GM13976 (cell line): Measurements from ENCODE around the gene PRKCA.
"Not testable (repeated sequence)": the region's sequence is repeated elsewhere in the genome, so short reads cannot be mapped to it uniquely, and the experiment has no call there.

Experiments used
- DNase-seq: peaks from one replicate; pipeline ENCODE4 v3.0.0; 2012; ENCODE audit warnings: low spot score
- in situ Hi-C: fragments of 300-500 bp; cut with MboI; formaldehyde crosslinking; loops from one replicate; pipeline ENCODE4 v1.12.0; 2022; ENCODE audit warnings: low sequenced_read_pairs, mixed read lengths, inconsistent platforms; ENCODE audit not compliant: unreplicated experiment
- TF ChIP-seq, protein P1 (sequence below): IDR thresholded peaks from 2 replicates; pipeline ENCODE4 v1.5.1; 2012; ENCODE audit warnings: borderline replicate concordance, mild to moderate bottlenecking; ENCODE audit not compliant: insufficient read depth; ENCODE audit errors: extremely low read depth, missing control alignments, control extremely low read depth

PRKCA gene

DNA sequence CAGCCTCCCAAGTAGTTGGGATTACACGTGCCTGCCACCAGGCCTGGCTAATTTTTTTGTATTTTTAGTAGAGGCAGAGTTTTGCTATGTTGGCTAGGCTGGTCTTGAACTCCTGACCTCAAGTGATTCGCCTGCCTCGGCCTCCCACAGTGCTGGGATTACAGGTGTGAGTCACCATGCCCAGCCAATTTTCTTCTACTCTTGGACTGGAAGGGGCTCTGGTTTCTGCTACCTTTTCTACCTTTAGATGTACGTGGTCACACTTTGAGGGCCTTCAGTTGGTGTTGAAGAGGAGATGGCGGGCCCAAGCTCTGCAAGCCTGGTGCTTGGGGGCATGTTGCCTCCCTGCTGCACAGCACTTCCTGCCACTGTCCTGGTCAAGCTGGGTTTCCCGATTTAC is 173.6 kb downstream of the PRKCA start:
- TF ChIP-seq, protein P1, sequence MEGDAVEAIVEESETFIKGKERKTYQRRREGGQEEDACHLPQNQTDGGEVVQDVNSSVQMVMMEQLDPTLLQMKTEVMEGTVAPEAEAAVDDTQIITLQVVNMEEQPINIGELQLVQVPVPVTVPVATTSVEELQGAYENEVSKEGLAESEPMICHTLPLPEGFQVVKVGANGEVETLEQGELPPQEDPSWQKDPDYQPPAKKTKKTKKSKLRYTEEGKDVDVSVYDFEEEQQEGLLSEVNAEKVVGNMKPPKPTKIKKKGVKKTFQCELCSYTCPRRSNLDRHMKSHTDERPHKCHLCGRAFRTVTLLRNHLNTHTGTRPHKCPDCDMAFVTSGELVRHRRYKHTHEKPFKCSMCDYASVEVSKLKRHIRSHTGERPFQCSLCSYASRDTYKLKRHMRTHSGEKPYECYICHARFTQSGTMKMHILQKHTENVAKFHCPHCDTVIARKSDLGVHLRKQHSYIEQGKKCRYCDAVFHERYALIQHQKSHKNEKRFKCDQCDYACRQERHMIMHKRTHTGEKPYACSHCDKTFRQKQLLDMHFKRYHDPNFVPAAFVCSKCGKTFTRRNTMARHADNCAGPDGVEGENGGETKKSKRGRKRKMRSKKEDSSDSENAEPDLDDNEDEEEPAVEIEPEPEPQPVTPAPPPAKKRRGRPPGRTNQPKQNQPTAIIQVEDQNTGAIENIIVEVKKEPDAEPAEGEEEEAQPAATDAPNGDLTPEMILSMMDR, result no peak
- in situ Hi-C loops, result no loop called here
- DNase-seq, result no peak

DNA sequence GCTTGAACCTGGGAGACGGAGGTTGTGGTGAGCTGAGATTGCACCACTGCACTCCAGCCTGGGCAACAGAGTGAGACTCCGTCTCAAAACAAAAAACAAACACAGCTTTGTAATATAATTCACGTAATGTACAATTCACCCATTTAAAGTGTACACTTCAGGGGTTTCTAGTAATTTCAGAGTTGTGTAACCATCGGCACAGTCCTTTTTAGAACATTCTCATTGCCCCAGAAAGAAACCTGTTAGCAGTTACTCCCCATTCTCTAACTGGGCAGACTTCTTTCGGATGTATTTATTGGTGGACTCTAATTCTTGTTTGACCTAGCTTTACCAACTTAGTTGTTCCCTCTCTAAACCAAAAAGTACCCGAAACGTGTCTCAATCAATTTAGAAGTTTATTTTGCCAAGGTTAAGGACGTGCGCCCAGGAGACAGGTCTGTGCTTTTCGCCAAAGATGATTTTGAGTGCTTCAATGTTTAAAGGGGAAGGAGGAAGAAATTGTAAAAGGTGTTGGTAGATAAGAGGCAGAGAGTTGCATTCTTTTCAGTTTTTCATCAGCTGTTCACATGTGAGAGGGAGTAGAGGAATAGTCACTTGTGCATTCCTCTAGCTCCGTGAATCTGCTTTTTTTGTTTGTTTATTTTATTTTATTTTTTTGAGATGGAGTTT is 175.3 kb downstream of the PRKCA start:
- TF ChIP-seq, protein P1, result no peak
- in situ Hi-C loops, result no loop called here
- no peak for DNase-seq

DNA sequence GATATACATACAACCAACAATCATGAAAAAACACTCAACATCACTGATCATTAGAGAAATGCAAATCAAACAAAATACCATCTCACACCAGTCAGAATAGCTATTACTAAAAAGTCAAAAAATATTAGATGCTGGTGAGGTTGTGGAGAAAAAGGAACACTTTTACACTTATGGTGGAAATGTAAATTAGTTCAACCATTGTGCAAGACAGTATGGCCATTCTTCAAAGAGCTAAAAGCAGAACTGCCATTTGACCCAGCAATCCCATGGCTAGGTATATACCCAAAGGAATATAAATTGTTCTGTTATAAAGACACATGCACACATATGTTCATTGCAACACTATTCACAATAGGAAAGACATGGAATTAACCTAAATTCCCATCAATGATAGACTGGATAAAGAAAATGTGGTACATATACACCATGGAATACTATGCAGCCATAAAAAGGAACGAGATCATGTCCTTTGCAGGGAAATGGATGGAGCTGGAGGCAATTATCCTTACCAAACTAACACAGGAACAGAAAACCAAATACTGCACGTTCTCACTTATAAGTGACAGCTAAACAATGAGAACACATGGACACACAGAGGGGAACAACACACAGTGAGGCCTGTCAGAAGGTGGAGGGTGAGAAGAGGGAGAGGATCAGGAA is 176.9 kb downstream of the PRKCA start:
- in situ Hi-C loops, DNase-seq: not testable (repeated sequence)

DNA sequence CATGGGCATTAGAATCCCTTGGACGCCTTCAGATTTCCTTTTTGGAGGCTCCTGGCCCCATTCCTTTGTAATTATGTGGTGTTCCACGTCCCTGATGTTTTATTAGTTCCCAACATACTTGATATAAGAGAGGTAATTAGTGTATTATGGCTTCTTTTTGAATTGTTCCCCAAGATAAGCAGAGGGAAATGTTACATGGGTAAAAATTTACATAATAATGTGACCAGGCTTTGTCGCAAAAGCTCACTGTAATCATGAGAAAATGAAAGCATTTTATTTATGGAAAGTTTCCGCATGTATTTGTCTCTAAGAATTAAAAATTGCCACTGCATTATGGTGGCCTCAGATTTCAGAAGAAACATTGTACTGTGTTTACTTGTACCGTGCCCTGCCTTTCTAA is 177.8 kb downstream of the PRKCA start:
- TF ChIP-seq, protein P1, result no peak
- in situ Hi-C loops, result no loop called here
- no peak for DNase-seq

DNA sequence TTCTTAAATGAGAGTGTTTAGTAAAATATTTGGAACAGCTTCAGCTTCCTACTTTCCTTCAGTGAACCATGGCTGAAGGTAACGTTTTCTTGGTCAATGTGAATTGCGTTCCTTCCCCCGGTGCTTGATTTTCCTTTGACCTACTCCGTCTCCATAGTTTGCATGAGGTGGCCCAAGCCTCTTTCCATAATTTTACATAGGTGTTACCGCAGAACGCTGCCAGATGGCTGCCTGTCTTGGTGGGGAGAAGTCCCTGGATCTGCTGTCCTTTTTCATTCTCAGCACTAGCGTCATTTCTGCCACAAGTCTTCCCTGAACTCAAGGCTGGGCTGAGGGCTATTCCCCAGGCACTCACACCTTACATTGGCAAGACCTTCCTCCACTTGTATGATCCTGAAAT is 178.4 kb downstream of the PRKCA start:
- in situ Hi-C loops, result no loop called here
- DNase-seq, result no peak
- TF ChIP-seq, protein P1, result no peak

DNA sequence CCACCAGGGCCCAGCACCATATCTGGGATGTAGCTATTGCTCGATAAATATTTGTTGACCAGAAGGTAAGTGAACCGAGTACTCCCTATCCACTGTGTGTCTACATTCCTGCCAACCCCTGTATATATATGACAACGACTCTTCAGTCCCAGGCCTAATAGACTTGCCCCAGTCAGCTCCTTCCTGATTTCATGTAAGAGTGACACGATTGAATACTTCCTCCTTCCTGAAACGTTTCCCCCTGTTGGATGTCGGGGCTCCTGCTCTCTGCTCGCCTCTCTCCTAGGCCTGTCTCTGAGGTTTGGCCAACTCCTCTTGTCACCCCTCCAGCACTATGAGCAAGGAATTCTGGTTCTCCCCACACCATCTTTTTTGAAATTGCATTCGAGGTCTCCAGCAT is 178.9 kb downstream of the PRKCA start:
- in situ Hi-C loops, result no loop called here
- TF ChIP-seq, protein P1, result no peak
- DNase-seq, result no peak

DNA sequence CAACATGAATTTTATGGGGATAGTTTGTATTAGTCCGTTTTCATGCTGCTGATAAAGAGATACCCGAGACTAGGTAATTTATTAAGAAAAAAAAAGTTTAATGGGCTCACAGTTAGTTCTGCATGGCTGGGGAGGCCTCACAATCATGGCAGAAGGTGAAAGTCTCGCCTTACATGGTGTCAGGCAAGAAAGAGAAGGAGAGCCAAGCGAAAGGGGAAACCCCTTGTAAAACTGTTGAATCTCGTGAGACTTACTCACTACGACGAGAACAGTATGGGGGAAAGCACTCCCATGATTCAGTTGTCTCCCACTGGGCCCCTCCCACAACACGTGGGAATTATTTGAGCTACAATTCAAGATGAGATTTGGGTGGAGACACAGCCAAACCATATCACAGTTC is 181.5 kb downstream of the PRKCA start:
- TF ChIP-seq, protein P1, result no peak
- in situ Hi-C loops, result no loop called here

More for the DNA sequence above, 181.5 kb downstream of the PRKCA start:
- no peak for DNase-seq
